ENCODE measurements around the gene ATG9B. TPM values are rescaled to one million over a fixed set of nuclear protein-coding genes. Genes with fewer than 3 reads are reported as not detected.

Gene ATG9B
- total RNA-seq, 2 experiments from 2014 or later: 2.3 to 3.4 TPM

DNA sequence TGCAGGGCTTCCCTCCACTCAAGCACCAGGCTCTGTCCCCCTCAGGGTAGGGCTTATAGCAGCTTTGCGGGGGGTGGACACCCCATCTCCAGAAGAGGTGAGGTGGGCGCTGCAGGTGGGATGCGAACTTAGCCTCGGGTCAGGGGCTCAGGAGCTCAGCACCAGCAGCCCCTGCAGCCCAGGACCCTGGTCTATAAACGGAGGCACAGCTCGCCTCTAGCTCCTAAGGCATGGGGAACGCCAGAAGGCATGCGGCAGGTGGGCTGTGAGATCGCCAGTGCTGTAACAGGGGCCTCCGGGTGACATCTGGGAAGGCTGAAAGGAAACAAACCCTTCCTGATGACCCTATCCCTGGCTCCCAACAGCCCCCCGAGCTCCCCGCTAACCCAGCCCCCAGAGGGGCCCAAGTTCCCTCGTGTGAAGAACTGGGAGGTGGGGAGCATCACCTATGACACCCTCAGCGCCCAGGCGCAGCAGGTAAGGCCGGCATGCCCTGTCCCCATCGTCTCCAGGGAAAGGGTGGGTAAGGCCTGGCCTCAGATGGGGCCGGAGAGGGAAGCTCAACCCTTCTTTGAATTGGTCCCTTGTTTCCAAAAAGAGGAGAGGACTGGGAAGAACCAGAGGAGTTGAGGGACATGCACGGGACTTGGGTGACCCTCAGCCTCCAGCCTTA lies 29.3 kb downstream of the ATG9B start:
- Mint-ChIP-seq H3K27me3 (peaks cover 6% of the 10 kb centered on the region), H3K4me3 (no peak overlapping the region), H3K4me1 (peaks cover 2% of the 10 kb centered on the region), H3K27ac (no peak overlapping the region), H3K9me3 (ENCODE audit: low read depth) (no peaks in the 10 kb centered on the region), H3K36me3 (no peaks in the 10 kb centered on the region)
- CTCF ChIA-PET: interaction anchor here (1.0 to 2.2 kb wide), 10 partner anchors 10 to 216 kb away, joined by 3 to 23 read pairs (median 4); no protein-coding TSS in a partner anchor
- DNase-seq (no peak), ATAC-seq (no peak)

DNA sequence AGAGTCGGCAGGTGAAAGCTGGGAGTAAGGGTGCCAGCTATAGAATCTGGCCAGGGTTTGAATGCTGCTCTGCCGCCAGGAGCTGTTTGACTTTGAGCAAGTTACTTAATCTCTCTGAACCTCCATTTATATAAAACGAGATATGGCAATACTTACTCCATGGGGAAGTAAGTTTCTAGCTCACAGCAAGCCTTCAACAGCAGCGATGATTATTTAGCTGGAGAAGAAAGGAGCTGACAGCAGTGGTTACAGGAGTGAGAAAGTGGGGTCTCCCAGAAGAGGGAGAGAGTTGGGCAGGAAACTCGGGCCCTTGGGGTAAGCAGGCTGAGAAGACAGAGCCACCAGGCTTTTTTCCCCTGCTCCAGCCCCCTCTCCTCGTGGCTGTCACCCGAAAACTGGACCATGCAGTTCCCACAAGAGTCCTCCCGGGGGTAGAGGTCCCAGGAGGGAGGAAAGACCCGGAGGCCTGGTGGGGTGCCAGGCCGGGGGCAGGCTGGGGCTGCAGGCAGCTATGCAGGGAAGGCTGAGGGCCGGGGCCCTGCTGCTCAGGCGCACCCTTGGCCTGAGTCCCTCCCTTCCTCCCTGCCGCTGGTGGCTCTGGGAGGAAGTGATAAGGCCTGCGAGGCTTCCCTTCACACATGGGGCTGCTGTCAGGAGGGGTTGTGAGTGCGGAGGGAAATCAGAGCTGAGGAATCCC lies 30.0 kb downstream of the ATG9B start:
- Mint-ChIP-seq H3K27me3 (peaks cover 10% of the 10 kb centered on the region), H3K27ac (no peak overlapping the region), H3K9me3 (ENCODE audit: low read depth) (no peaks in the 10 kb centered on the region), H3K36me3 (no peaks in the 10 kb centered on the region), H3K4me3 (no peak overlapping the region), H3K4me1 (peaks cover 2% of the 10 kb centered on the region)
- CTCF ChIA-PET: interaction anchor here (1.0 to 2.2 kb wide), 12 partner anchors 10 to 216 kb away, joined by 3 to 23 read pairs (median 5); no protein-coding TSS in a partner anchor
- DNase-seq: no peak
- peak; percentile 68 for ATAC-seq

DNA sequence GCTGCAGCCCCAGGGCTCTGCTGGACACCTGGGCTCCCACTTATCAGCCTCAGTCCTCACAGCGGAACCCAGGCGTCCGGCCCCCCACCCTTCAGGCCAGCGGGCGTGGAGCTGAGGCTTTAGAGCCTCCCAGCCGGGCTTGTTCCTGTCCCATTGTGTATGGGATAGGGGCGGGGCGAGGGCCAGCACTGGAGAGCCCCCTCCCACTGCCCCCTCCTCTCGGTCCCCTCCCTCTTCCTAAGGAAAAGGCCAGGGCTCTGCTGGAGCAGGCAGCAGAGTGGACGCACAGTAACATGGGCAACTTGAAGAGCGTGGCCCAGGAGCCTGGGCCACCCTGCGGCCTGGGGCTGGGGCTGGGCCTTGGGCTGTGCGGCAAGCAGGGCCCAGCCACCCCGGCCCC lies 30.8 kb downstream of the ATG9B start:
- Mint-ChIP-seq H3K9me3 (ENCODE audit: low read depth) (no peaks in the 10 kb centered on the region), H3K4me3 (no peak overlapping the region), H3K27me3 (peaks cover 11% of the 10 kb centered on the region), H3K36me3 (no peaks in the 10 kb centered on the region), H3K27ac (no peak overlapping the region), H3K4me1 (peaks cover 4% of the 10 kb centered on the region)
- ATAC-seq (no peak), DNase-seq (no peak)
- CTCF ChIA-PET: interaction anchor here (1.6 to 2.2 kb wide), 4 partner anchors 9 to 95 kb away, joined by 6 to 23 read pairs (median 13); no protein-coding TSS in a partner anchor

DNA sequence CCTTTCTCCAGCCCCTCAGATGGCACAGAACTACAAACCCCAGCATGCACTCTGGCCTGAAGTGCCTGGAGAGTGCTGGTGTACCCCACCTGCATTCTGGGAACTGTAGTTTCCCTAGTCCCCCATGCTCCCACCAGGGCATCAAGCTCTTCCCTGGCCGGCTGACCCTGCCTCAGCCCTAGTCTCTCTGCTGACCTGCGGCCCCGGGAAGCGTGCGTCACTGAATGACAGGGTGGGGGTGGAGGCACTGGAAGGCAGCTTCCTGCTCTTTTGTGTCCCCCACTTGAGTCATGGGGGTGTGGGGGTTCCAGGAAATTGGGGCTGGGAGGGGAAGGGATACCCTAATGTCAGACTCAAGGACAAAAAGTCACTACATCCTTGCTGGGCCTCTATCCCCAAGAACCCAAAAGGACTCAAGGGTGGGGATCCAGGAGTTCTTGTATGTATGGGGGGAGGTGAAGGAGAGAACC lies 31.4 kb downstream of the ATG9B start:
- Mint-ChIP-seq H3K9me3 (ENCODE audit: low read depth) (no peaks in the 10 kb centered on the region), H3K27ac (no peak overlapping the region), H3K4me1 (peaks cover 10% of the 10 kb centered on the region), H3K36me3 (no peaks in the 10 kb centered on the region), H3K4me3 (no peak overlapping the region), H3K27me3 (peaks cover 18% of the 10 kb centered on the region)
- CTCF ChIA-PET: interaction anchor here (1.2 to 1.8 kb wide), 3 partner anchors 10 to 95 kb away, joined by 4 to 8 read pairs (median 6); no protein-coding TSS in a partner anchor
- DNase-seq: no peak
- ATAC-seq: peak; percentile 49

DNA sequence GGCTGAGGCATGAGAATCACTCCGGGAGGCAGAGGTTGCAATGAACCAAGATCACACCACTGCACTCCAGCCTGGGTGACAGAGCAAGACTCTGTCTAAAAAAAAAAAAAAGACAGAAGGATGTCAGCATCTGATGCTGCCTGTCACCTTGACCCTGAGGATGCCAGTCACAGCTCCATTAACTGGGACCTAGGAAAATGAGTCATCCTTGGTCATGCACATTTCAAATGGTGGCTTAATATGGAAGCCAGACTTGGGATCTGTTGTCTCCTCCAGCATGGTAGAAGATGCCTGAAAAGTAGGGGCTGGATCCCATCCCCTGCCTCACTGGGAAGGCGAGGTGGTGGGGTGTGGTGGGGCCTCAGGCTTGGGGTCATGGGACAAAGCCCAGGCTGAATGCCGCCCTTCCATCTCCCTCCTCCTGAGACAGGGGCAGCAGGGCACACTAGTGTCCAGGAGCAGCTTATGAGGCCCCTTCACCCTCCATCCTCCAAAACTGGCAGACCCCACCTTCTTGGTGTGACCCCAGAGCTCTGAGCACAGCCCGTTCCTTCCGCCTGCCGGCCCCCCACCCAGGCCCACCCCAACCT lies 32.1 kb downstream of the ATG9B start:
- DNase-seq (no peak), ATAC-seq (no peak)
- CTCF ChIA-PET: interaction anchor here (0.7 to 3.9 kb wide), 6 partner anchors 9 to 132 kb away, joined by 3 to 19 read pairs (median 7); no protein-coding TSS in a partner anchor
- Mint-ChIP-seq H3K4me1 (peaks cover 10% of the 10 kb centered on the region), H3K27me3 (peaks cover 22% of the 10 kb centered on the region), H3K36me3 (no peaks in the 10 kb centered on the region), H3K4me3 (no peak overlapping the region), H3K27ac (no peak overlapping the region), H3K9me3 (ENCODE audit: low read depth) (no peaks in the 10 kb centered on the region)

DNA sequence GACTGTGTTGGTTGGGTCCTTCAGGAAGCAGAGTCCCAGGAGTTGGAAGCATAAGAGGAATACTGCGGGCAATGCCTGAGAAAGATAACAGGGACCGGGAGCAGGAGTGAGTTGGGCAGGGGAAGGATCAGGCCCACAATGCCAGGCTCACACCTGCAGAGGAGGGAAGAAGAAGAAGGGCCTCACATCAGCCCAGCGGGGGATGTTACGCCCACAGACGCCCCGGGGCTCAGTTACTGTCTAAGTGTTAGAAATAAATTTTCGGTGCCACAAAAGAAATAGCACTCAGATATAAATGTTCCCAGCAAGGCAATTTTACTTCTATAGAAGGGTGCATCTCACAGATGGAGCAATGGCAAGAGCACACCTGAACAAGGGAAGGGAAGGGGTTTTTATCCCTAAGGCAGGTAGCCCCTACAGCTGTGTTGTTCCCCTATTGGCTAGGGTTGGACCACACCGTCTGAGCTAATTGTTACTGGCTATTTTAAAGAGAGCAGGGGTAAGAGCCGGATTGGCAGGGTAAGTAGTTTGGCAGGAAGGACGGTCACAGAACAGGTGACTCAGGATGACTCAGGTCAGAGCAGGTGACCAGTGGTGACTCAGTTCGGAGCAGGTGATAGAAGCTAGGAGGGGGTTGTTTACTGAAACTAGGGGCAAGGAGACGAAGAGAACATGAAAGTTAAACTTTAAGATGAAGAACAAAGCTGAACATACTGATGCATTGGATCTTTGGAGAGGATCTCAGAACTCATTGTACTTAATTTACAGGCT lies 33.7 kb downstream of the ATG9B start, which contains the start of gene NOS3:
Gene NOS3 (plus strand): TSS at position 602 of the 771 bp plus-strand sequence. CDS start 2,787 bp downstream, outside the sequence.
- peaks cover 10% of the 10 kb centered on the region for H3K4me1 Mint-ChIP-seq
- ATAC-seq (no peak), DNase-seq (no peak)
- no peak within 1 kb of the TSS for H3K27ac Mint-ChIP-seq
- no peak within 1 kb of the TSS for H3K4me3 Mint-ChIP-seq
- H3K36me3 Mint-ChIP-seq: no peaks in the 10 kb centered on the region
- CTCF ChIA-PET: interaction anchor here (2.0 to 3.9 kb wide), 2 partner anchors 19 to 92 kb away, joined by 10 to 19 read pairs; no protein-coding TSS in a partner anchor
- no peaks in the 10 kb centered on the region for H3K9me3 Mint-ChIP-seq (ENCODE audit: low read depth)
- H3K27me3 Mint-ChIP-seq: peaks cover 29% of the 10 kb centered on the region

DNA sequence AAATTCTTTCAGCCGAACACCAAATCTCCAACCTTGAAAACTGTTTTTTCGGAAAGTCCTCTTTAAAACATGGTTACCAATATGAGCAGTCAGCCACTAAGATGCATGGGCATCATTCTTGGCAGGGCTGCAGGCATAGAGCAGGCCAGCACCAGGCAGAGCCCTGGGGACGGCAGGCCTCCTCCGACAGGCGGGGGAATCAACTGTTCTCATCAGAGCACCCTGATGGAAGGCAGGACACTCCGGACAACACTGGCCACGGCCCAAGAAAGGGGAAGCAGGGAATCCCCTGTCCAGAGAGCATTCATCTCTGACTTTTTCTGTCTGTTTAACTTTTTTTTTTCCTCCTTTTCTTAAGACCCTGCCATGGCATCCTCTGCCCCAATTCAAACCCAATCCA lies 34.8 kb downstream of the ATG9B start:
- ATAC-seq (no peak), DNase-seq (no peak)
- Mint-ChIP-seq H3K27ac (no peak overlapping the region), H3K4me3 (no peak overlapping the region), H3K9me3 (ENCODE audit: low read depth) (no peaks in the 10 kb centered on the region), H3K27me3 (peaks cover 34% of the 10 kb centered on the region), H3K36me3 (no peaks in the 10 kb centered on the region), H3K4me1 (peaks cover 8% of the 10 kb centered on the region)
- CTCF ChIA-PET: interaction anchor here (0.7 to 3.9 kb wide), 14 partner anchors 10 to 212 kb away, joined by 3 to 19 read pairs (median 6); no protein-coding TSS in a partner anchor

DNA sequence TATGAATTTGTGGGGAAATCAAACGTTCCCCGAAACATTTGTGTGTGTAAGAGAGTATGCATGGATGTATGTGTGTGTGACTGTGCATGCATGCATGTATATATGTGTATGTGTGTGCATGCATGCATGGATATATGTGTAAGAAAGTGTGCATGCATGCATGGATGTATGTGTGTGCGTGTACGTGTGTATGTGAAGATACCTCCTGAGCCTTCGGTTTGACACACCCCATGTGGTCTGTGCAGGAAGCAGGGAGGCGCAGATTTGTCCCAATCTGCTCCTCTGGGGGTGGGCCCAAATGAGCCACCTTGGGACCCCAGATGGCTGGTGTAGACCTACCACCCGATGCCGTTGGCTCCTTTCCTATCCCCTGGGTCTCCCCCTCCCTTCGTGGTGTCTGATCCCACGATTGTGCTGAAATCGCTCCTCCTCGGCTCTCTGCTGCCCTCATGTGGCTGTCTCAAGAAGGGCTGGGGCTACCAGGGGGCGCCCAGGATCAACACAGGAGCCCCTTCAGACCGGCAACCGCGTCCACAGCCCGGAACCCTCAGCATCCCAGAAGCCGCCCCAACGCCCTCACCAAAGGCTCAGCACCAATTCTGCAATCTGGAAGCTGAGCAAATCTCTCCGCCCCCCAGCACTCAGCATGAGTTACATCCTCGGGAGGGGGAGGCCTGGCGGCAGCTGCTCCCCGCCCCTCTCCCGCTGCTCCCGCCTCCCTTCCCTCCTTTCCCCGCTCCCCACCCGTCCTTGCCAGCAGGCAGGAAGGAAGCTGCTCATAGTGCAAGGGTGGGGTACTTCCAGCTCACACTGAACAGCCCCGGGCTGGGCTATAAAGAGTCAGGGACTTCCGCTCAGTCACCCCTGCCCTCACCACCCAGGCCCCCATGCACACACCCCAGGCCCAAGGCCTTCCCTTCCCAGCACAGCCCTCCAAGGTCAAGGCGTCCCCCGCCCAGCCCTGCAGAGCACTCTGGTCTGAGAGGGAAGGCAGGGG lies 35.8 kb downstream of the ATG9B start:
- DNase-seq (peak; percentile 74), ATAC-seq (peak; percentile 79)
- CTCF ChIA-PET: interaction anchor here (0.7 to 3.9 kb wide), 15 partner anchors 10 to 211 kb away, joined by 3 to 19 read pairs (median 5); no protein-coding TSS in a partner anchor
- Mint-ChIP-seq H3K4me1 (peaks cover 8% of the 10 kb centered on the region), H3K27me3 (peaks cover 39% of the 10 kb centered on the region), H3K4me3 (peak overlapping the region; percentile 34), H3K27ac (no peak overlapping the region), H3K36me3 (no peaks in the 10 kb centered on the region), H3K9me3 (ENCODE audit: low read depth) (no peaks in the 10 kb centered on the region)

DNA sequence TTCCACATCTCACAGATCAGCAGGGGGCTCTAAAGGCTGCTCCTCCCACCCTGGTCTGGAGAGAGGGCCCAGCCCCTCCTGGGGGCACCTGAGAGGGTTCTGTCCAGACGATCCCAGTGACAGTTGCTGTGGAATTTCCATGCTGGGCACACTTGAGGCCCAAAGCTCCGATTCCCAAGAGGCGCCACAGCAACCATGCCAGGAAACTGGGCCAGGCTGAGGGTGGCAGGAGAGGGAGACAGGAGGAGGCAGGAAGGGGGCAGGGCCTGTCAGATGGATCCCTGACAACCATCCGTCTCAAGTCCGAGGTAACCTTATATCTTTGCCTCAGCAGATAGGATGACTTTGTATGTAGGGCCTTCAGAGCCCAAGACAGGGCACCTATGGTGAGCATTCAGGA lies 37.7 kb downstream of the ATG9B start:
- Mint-ChIP-seq H3K4me1 (peaks cover 8% of the 10 kb centered on the region), H3K9me3 (ENCODE audit: low read depth) (no peaks in the 10 kb centered on the region), H3K4me3 (no peak overlapping the region), H3K27ac (no peak overlapping the region), H3K36me3 (no peaks in the 10 kb centered on the region), H3K27me3 (peaks cover 57% of the 10 kb centered on the region)
- ATAC-seq (no peak), DNase-seq (no peak)
- CTCF ChIA-PET: interaction anchor here (0.7 to 4.4 kb wide), 22 partner anchors 8 to 630 kb away, joined by 3 to 58 read pairs (median 6); partner anchors contain the start of gene ABCB8

DNA sequence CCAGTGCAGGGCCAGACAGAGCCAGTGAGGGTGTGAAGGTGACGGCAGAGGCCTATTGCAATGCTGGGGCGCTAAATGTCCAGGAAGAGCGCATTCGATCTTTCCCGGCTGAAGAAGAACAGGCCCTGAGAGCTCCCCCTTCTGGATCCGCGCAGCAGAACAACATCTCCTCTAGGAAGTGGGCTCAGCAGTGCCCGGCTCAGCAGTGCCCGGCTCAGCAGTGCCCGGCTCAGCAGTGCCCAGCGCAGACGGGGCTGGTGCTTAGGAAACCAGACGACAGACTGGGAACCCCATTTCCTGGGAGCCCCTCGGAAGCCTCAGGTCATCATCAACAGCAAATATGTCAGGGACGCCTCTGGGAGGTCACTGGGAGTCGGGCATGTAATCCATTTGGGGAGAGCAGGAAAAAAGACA lies 38.2 kb downstream of the ATG9B start:
- H3K27ac Mint-ChIP-seq: no peak overlapping the region
- H3K9me3 Mint-ChIP-seq (ENCODE audit: low read depth): no peaks in the 10 kb centered on the region
- H3K4me1 Mint-ChIP-seq: peaks cover 8% of the 10 kb centered on the region
- H3K4me3 Mint-ChIP-seq: no peak overlapping the region
- H3K36me3 Mint-ChIP-seq: no peaks in the 10 kb centered on the region
- CTCF ChIA-PET: interaction anchor here (0.6 to 4.4 kb wide), 27 partner anchors 8 to 630 kb away, joined by 3 to 58 read pairs (median 5); partner anchors contain the start of genes ABCB8 and FASTK
- H3K27me3 Mint-ChIP-seq: peaks cover 62% of the 10 kb centered on the region
- peak; percentile 43 for ATAC-seq
- DNase-seq: peak; percentile 70

DNA sequence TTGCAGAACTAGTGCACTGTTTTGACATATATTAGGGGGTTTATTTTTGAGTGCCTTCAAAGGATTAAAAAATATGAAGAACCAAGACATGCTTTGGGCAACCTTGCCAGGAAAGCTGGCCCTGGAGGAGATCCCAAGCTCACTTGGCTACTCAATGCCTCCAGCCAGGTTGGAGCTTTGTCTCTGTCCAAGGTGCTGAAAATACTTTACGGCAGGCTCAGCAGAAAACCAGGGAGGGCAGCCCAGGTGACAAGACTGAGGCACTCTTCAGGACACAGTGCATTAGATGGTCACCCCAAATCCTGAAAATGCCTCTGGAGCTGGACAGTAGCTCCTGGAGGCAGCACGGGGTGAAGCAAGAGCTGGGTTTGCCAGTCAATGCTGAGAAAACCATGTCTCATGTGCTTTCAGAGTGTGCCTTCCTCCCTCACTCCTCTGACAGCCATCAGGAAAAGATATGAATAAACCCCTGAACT lies 40.4 kb downstream of the ATG9B start:
- ATAC-seq: no peak

More for the DNA sequence above, 40.4 kb downstream of the ATG9B start:
- Mint-ChIP-seq H3K4me3 (no peak overlapping the region), H3K9me3 (ENCODE audit: low read depth) (no peaks in the 10 kb centered on the region), H3K27me3 (peaks cover 72% of the 10 kb centered on the region), H3K27ac (no peak overlapping the region), H3K4me1 (peaks cover 8% of the 10 kb centered on the region), H3K36me3 (no peaks in the 10 kb centered on the region)
- peak; percentile 59 for DNase-seq
- CTCF ChIA-PET: interaction anchor here (0.8 to 4.4 kb wide), 12 partner anchors 9 to 107 kb away, joined by 3 to 58 read pairs (median 10); partner anchors contain the start of gene ABCB8
